Right lobe of liver (tissue), 4 donors: ENCODE measurements around the gene POLR2H.

Experiments
- POLR2A ChIP-seq: fragments of 450-650 bp; IDR thresholded peaks from one replicate; pipeline ENCODE4 v1.6.1; 2017; ENCODE audit warnings: antibody characterized with exemption, mild to moderate bottlenecking
- TF ChIP-seq, protein P1 (sequence below), 4 donors: fragments of 200-600 bp in 3 of 4; fragments of 450-650 bp in 1 of 4; IDR thresholded peaks; one replicate each; pipeline versions ENCODE4 v1.5.1 to v1.8.0; 2016 to 2022; ENCODE audit warnings: antibody characterized with exemption in 4 of 4, mild to moderate bottlenecking in 2 of 4
- donor health status: DM: no; HTN: no; CAD: no.
- donor health status: DM: no; HTN: no; CAD: no.
- donor health status: DM: no; HTN: yes; CAD: no.

DNA sequence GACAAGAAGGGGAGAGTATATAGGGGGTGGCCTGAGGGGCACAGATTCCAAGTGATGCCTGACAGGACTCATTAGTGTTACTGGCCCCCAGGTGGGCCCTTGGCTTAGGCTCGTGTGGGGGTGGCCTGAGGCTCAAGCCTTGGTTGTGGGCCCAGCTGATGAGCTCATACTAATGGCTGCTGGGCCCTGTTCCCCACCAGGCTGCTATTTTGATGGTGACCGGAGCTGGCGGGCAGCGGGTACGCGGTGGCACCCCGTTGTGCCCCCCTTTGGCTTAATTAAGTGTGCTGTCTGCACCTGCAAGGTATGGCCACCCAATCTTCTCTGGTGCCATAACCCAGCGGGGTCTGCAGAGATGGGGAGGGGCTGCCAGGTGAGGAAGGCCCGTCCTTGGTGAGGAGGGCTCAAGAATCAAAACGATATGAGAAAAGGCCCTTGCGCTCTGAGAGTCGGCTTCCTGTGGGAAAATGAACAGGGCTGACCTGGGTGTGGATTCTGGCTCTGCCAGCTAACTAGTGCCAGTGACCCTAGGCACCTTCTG is 25.7 kb downstream of the POLR2H start:
- TF ChIP-seq POLR2A, result no peak
- TF ChIP-seq, protein P1, sequence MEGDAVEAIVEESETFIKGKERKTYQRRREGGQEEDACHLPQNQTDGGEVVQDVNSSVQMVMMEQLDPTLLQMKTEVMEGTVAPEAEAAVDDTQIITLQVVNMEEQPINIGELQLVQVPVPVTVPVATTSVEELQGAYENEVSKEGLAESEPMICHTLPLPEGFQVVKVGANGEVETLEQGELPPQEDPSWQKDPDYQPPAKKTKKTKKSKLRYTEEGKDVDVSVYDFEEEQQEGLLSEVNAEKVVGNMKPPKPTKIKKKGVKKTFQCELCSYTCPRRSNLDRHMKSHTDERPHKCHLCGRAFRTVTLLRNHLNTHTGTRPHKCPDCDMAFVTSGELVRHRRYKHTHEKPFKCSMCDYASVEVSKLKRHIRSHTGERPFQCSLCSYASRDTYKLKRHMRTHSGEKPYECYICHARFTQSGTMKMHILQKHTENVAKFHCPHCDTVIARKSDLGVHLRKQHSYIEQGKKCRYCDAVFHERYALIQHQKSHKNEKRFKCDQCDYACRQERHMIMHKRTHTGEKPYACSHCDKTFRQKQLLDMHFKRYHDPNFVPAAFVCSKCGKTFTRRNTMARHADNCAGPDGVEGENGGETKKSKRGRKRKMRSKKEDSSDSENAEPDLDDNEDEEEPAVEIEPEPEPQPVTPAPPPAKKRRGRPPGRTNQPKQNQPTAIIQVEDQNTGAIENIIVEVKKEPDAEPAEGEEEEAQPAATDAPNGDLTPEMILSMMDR (IDR thresholded peaks at IDR 0.05), result no peak
